Measurements from ENCODE around the gene DNAI1. TPM values are rescaled to one million over a fixed set of nuclear protein-coding genes. Genes with fewer than 3 reads are reported as not detected.

Gene DNAI1
- total RNA-seq, 1 experiment from 2014 or later: 1.1 TPM

DNA sequence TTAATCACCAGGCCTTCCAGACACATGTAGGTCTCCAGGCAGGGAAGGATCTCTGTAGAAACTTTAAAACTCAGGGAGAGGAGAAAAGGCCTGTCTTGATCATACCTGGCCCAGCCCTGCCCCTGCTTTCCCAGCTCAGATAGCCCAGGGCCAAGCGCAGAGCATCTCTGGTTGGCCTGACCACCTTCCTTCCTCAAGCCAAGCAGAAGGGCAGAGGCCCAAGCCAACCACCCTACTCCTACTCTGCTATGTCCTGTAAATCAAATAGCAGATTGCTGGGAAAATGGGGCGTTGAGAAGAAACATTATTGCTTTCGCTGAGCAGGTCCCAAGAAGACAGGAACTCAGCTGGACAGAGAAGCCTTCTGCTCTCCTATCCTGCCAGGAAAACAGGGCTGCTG, 49.9 kb downstream of the DNAI1 start:
- Histone ChIP-seq H3K27me3 (ENCODE audit: insufficient read depth, low read length) (no peaks in the 10 kb centered on the region), H3K79me2 (ENCODE audit: insufficient read depth, low read length) (no peaks in the 10 kb centered on the region), H3K9ac (ENCODE audit: low read length) (no peak overlapping the region), H2AFZ (ENCODE audit: low read depth, low read length, poor library complexity, severe bottlenecking) (no peak overlapping the region), H3K9me2 (ENCODE audit: insufficient read depth) (no peaks in the 10 kb centered on the region), H3K4me3 (replicated peaks in 1 of 2; ENCODE audit: low read depth in 1 of 2, low read length in 2 of 2) (no peak overlapping the region), H3K36me3 (ENCODE audit: control insufficient read depth in 1 of 2, insufficient read depth in 2 of 2, low read length in 2 of 2) (no peaks in the 10 kb centered on the region), H3K4me2 (ENCODE audit: low read length) (no peak overlapping the region), H3K9me3 (ENCODE audit: control insufficient read depth in 1 of 2, insufficient read depth in 1 of 2, low read depth in 1 of 2, low read length in 2 of 2) (no peaks in the 10 kb centered on the region), H4K20me1 (ENCODE audit: insufficient read depth) (no peaks in the 10 kb centered on the region), H3K27ac (ENCODE audit: low read depth, low read length) (no peak overlapping the region), H3K4me1 (ENCODE audit: control insufficient read depth in 1 of 2, insufficient read depth in 2 of 2, low read length in 2 of 2) (peaks cover under 1 to 3% of the 10 kb centered on the region in 2 experiments; a peak in 2 of 4 replicates)
- DNase-seq (ENCODE audit: low read depth, low spot score) (no peak), ATAC-seq (no peak)
- ChIA-PET POLR2A (no interaction called here), CTCF (no interaction called here), RAD21 (ENCODE audit: low non-redundant PET in 1 of 2, low total read pairs in 2 of 2, uncharacterized antibody in 2 of 2, unreplicated experiment in 2 of 2) (no interaction called here)
- intact Hi-C loops (cut with micrococcal nuclease): no loop called here
- TF ChIP-seq EGR1 (IDR thresholded peaks at IDR 0.05; ENCODE audit: low read depth) (no peak), POLR2AphosphoS5 (IDR thresholded peaks at IDR 0.05; ENCODE audit: low read depth, low read length) (no peak), CEBPB (IDR thresholded peaks at IDR 0.05; ENCODE audit: low read depth) (no peak), CTCF (IDR thresholded peaks at IDR 0.05 in 2 of 3, conservative IDR thresholded peaks at IDR 0.05 in 1 of 3; ENCODE audit: borderline replicate concordance in 1 of 3, insufficient read depth in 1 of 3, low read depth in 2 of 3, low read length in 2 of 3) (no peak), MAX (IDR thresholded peaks at IDR 0.05) (no peak), REST (IDR thresholded peaks at IDR 0.05; ENCODE audit: low read depth) (no peak), FOSL1 (IDR thresholded peaks at IDR 0.05; ENCODE audit: low read depth) (no peak), ZFX (IDR thresholded peaks at IDR 0.05) (no peak), SIN3A (IDR thresholded peaks at IDR 0.05; ENCODE audit: low read depth) (no peak)
- TF ChIP-seq, protein P1, sequence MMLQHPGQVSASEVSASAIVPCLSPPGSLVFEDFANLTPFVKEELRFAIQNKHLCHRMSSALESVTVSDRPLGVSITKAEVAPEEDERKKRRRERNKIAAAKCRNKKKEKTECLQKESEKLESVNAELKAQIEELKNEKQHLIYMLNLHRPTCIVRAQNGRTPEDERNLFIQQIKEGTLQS (IDR thresholded peaks at IDR 0.05): no peak
- BruUV-seq (replicated peaks): no TSS peak
